ENCODE results near the gene GRK1.

DNA sequence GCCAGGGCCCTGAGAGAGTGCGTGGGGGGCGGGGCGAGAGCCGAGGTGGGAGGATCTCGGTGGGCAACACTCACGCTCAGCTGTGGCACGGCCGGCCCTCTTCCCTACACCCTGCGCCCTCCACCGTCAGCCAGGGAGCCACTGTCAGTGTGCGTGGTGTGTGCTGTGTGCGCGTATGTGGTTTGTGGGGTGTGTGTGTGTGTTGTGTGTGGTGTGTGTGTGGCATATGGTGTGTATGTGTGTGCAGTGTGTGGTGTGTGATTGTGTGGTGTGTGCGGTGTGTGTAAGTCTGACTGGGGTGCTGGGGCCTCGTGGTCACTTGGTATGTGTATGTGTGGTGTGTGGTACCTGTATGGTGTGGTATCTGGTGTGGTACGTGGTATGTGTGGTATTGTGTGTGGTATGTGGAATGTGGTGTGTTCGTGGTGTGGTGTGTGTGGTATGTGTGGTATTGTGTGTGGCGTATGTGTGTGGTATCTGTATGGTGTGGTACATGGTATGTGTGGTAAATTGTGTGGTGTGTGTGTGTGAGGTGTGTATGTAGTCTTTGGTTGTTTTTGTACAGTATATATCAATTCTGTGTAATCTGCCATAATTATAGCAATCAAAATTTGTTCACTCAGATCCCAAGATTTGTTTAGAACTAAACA lies 5.1 kb downstream of the GRK1 start:
- no peak for TF ChIP-seq EZH2phosphoT487 (IDR thresholded peaks at IDR 0.05; ENCODE audit: borderline replicate concordance, low read depth, low read length)
- TF ChIP-seq, protein P1, sequence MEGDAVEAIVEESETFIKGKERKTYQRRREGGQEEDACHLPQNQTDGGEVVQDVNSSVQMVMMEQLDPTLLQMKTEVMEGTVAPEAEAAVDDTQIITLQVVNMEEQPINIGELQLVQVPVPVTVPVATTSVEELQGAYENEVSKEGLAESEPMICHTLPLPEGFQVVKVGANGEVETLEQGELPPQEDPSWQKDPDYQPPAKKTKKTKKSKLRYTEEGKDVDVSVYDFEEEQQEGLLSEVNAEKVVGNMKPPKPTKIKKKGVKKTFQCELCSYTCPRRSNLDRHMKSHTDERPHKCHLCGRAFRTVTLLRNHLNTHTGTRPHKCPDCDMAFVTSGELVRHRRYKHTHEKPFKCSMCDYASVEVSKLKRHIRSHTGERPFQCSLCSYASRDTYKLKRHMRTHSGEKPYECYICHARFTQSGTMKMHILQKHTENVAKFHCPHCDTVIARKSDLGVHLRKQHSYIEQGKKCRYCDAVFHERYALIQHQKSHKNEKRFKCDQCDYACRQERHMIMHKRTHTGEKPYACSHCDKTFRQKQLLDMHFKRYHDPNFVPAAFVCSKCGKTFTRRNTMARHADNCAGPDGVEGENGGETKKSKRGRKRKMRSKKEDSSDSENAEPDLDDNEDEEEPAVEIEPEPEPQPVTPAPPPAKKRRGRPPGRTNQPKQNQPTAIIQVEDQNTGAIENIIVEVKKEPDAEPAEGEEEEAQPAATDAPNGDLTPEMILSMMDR (conservative IDR thresholded peaks at IDR 0.05; ENCODE audit: low read length), result no peak
